SIG-M5 treated with dmso at 0.1 percent for 504 hours (cell line): Measurements from ENCODE around the gene ADGRB3.
"Not testable (repeated sequence)": the region's sequence is repeated elsewhere in the genome, so short reads cannot be mapped to it uniquely, and the experiment has no call there.

Experiments
- DNase-seq: peaks from one replicate; lab custom pipeline; 2025; ENCODE audit not compliant: unreplicated experiment; lab: John Stamatoyannopoulos, UW

Gene ADGRB3

GRCh38 chr6:68737061-68737460, 102.0 kb downstream of the ADGRB3 start:
- no peak for DNase-seq

DNA sequence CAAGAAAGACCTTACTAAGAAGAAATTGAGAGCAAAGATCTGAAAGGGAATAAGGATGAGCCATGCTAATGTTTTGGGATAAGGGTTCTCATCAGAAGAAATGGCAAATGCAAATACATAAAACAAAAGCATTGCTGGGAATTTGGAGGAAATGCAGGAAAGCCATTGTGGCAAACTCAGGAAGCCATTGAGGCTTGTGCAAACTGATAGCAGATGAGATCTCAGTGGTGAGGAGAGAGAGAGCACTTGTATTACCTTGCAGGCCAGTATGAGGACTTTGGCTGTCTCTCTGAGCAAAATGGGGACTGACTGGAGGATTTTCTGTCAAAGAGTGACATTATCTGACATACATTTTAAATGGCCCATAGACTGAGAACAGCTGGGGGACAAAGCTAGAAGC, 103.0 kb downstream of the ADGRB3 start:
- DNase-seq = no peak

DNA sequence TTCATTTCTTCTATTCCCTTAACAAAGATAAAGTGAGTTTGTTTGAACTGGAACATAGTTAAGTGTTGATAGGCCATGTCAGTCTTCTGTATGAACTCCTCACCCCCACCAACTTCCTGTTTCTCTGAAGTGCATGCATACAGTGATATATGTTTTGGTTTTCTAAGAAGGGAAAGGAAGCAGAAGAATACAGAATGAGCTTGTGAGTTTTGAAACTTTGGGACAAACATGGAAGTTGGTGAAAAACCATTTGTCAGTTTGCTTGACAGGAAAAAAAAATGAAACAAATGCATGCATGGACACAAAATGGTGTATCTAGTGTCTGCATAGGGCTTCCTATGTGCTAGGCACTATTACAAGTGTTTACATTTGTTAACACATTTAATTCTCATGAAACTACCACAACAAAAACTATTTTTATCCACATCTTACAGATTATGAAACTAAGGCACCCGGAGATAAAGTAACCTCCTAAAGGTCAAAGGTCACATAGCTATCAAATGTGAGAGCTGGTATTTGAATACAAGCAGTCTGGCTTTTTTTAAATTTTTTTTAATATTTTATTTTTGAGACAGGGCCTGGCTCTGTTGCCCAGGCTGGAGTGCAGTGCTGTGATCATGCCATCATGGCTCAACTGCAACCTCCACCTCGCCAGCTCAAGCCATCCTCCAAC, 105.9 kb downstream of the ADGRB3 start:
- peak; percentile 2 for DNase-seq

- DNase-seq = no peak
Observed at GRCh38 chr6:68741501-68742386, 106.7 kb downstream of the ADGRB3 start.

DNA sequence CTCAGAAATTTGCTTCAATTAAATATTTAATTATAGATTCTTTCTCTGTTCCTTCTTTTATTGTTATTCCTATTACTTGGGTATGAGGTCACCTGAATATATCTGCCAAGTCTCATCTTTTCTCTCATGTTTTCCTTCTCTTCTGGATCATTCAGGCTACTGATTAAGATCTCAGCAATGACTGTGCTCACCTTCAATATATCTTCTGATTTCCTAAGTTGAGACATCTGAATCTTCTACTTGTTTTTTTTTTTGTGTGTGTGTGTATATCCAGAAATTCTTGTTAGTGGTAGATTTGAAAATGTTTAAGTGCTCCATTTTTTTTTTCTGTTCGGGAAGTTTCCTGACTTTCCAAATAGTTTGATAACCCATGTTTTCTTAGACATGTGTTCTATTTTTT, 108.0 kb downstream of the ADGRB3 start:
- no peak for DNase-seq

DNA sequence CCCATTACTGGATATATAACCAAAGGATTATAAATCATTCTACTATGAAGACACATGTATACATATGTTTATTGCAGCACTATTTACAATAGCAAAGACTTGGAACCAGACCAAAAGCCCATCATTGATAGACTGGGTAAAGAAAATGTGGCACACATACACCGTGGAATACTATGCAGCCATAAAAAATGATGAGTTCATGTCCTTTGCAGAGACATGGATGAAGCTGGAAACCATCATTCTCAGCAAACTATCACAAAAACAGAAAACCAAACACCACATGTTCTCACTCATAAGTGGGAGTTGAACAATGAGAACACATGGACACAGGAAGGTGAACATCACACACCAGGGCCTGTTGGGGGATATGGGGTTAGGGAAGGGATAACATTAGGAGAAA, 109.3 kb downstream of the ADGRB3 start:
- DNase-seq = not testable (repeated sequence)

GRCh38 chr6:68746376-68746775, 111.3 kb downstream of the ADGRB3 start:
- DNase-seq = no peak

DNA sequence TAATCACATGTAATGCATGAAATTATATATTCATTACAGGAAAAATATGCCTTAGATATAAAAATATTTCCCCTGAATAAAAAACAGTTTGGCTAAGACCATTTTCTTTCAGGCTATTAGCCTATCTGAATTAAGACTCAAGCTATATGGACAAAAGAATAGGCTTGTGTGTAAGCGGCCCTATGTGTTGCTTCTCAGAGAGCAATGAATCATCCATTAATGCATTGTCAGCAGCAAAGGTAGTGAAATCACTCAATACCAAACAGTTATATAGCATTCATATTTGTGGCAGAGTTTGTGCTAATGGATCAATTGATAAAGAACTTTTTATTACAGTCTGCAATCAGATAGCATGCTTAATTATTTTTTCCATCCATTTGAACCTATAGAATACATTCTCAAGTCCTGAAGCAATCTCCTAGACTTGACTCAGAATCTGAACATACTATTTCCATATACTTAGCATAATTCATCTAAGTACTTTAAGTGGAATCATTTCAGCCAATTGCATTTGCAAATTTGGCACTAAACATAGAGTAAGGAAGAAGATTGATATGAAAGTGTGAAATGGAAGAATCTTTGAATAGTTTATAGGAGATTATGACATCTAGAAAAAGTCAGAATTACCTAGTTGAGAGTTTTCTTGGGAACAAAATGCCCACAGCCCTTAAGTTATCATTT, 112.2 kb downstream of the ADGRB3 start:
- no peak for DNase-seq

DNA sequence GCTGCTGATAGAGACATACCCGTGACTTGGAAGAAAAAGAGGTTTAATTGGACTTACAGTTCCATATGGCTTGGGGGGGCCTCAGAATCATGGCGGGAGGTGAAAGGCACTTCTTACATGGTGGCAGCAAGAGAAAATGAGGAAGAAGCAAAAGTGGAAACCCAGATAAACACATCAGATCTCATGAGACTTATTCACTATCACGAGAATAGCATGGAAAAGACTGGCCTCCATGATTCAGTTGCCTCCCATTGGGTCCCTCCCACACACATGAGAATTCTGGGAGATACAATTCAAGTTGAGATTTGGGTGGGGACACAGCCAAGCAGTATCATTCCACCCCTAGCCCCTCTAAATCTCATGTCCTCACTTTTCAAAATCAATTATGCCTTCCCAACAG, 112.8 kb downstream of the ADGRB3 start:
- not testable (repeated sequence) for DNase-seq

DNA sequence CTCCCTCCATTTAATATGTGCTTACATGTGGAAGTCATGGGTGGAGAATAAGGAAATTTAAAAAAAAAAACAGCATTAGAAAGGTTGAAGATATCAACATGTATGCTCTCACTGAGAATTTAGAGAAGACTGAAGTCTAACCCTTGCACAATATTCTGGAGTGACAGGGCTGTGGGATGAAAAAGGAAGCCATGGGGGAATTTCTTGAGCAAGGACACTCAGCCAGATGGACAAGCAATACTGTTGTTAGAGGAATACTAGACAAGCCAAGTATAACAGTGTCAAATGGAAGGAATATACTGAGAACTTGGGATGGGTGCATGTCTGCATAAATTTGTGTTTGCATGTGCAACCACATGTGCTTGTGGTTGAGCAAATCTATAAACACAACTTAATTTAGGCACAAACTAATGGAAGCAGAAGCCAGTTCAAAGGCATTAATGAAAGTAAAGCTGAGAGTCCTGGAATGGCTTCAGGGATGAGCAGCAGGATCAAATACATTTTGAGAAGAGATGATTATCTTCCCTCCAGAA, 119.7 kb downstream of the ADGRB3 start:
- DNase-seq = no peak

- peak; percentile 16 for DNase-seq
Observed at GRCh38 chr6:68756454-68757375, 121.6 kb downstream of the ADGRB3 start.

GRCh38 chr6:68757821-68758220, 122.7 kb downstream of the ADGRB3 start:
- no peak for DNase-seq

- DNase-seq = no peak
Observed at GRCh38 chr6:68758559-68758958, 123.5 kb downstream of the ADGRB3 start.

- DNase-seq = no peak
Observed at GRCh38 chr6:68760485-68760884, 125.4 kb downstream of the ADGRB3 start.

GRCh38 chr6:68760941-68761676, 126.0 kb downstream of the ADGRB3 start:
- DNase-seq = no peak

DNA sequence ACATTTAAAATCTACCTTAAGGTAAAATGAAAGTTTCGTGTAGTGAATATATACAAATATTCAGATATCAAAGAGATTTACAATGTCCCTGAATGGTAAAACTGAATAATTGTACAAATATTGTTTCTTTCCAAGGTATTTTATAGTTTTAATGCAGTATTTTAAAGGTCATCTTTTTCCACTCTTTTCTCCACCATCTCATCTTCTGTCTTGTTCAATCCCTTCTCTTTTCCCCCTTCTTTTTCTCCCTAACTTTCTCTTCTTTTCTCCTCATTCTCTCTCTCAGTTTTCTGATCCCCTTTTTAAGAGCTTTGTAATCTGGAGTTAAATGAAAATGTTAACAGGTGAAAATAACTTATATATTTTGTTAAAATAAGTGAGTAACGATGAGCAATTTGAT, 126.9 kb downstream of the ADGRB3 start:
- DNase-seq = no peak

- no peak for DNase-seq
Observed at GRCh38 chr6:68771426-68771825, 136.3 kb downstream of the ADGRB3 start.

- DNase-seq = no peak
Observed at GRCh38 chr6:68774843-68775242, 139.8 kb downstream of the ADGRB3 start.

GRCh38 chr6:68776354-68776753, 141.3 kb downstream of the ADGRB3 start:
- no peak for DNase-seq

DNA sequence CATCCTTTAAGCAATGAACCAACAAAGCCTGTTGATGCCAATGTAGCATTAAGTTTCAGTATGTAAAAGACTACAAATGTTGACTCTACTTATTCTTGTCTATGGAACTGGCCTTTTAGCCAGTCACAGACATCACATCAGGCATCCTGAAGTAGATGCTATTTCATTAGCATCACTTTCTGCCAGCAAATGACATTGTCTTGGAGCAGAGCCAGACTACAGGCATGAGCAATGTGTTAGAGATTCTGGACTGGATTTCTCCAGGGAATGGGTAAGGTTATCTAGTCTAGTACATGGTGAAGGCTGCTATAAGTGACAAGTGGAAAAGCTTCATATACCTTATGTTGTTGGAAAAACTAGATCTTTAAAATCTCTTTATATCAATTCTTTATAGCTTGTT, 142.9 kb downstream of the ADGRB3 start:
- no peak for DNase-seq
